Activated T-helper 9 cell treated with anti-CD3 and anti-CD28 coated beads, Interleukin-2, amount 50 U/mL, for 16 hours (primary cell): ENCODE results near the gene AP1B1.

Experiments
- DNase-seq: peaks from one replicate; pipeline ENCODE4 v3.0.0-alpha.2; 2020; ENCODE audit warnings: low read depth

The AP1B1 gene

DNA sequence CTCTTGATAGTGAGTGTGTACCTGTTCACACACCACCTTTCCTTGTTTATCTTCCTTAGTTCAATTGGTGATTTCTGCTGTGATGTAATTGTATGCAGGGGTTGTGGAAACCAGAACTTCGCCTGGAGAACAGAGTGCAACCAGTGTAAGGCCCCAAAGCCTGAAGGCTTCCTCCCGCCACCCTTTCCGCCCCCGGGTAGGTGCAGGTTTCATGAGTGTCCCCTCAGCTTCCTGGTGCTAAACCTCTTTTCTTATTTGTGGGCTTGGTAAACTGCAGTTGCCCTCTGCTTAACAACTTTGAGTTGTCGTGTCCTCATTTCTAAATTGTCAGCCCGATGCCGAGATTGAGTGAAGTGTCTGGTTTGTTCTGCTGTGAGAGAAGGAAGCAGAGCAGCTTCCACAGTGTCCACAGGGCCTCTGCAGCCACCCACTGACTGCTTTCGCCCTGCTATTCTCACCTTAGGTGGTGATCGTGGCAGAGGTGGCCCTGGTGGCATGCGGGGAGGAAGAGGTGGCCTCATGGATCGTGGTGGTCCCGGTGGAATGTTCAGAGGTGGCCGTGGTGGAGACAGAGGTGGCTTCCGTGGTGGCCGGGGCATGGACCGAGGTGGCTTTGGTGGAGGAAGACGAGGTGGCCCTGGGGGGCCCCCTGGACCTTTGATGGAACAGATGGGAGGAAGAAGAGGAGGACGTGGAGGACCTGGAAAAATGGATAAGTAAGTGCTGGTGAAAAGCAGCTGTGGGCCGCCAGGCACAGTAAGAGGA lies 89.1 kb downstream of the AP1B1 start:
- no peak for DNase-seq

DNA sequence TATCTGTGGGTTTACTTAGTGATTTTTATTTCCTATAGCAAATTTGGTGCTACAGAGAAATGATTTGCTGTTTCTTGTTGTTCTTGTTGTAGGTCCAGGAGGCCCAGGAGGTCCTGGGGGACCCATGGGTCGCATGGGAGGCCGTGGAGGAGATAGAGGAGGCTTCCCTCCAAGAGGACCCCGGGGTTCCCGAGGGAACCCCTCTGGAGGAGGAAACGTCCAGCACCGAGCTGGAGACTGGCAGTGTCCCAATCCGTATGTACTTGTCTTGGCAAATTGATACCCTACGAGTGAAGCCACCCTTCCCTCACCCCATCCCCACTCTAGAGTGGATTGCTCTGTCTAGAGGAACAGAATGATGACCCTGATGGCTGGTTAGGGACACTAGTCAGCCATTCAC lies 89.7 kb downstream of the AP1B1 start:
- no peak for DNase-seq

DNA sequence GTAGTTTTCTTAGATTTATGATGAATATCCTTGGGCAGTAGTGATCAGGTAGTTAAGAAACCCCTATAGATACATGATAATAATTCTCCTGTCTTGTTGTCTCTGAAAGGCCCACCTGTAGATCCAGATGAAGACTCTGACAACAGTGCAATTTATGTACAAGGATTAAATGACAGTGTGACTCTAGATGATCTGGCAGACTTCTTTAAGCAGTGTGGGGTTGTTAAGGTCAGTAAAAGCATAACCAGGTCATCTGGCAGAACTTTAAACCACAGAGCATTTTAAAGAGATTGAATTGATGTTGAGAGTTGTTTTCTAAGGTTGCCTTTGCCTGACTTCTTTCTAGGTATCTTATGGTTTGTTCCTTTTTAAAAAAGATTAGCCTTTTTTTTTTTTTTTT lies 96.0 kb downstream of the AP1B1 start:
- no peak for DNase-seq

DNA sequence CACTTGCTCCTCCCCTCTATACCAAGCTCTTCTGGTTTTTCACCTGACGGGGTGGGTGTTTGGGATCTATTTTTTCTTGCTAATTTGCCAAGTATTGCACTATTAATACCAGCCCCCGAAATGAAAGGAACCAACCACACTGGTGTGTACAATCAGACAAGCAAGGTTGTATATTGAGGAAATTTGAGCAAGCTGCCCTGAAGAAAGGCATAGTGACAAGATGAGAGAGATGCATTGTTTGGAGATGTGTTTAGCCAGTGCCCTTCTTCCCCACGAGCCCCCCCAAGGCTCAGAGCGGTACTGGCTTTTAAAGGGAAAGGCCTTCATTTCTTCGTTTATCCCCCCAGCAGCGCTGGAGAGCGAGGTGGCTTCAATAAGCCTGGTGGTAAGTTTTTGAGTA lies 97.2 kb downstream of the AP1B1 start:
- no peak for DNase-seq

DNA sequence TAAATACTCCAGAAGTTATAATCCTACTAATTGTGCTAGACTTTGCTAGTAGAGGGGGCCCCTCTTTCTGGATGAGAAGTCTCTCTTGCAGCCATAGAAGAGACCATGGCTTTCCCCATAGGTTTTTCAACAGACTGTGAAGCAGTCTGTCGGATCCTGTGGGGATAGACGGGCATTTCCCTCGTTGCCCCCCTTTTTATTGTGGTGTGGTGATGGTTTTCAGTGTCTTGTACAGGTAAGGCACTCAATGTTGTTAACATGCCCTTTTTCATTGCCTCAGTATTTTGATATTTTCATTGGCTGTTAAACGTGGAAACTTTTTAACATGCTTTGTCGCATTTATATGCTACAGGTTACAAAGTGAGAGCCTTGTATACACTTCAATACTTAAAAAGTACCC lies 98.3 kb downstream of the AP1B1 start:
- DNase-seq, result no peak

DNA sequence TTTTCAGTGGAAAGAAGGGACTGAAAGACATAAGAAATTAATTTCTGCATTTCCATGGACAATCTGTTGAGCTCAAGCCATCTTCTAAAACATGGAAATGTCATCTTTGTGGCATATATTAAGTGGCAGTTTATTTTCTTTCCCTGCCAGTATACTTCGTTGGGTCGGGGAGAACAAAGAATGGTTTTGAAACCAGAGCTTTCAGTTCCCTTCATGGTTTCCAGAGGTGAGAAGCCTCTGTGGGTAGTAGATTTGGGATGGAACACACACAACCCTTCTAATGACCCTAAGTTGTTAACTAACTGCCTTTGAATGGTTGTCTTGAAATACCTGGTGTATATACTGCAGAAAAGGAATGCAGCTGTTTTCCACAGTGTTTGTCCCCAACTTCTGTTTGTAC lies 99.5 kb downstream of the AP1B1 start:
- DNase-seq, result no peak

DNA sequence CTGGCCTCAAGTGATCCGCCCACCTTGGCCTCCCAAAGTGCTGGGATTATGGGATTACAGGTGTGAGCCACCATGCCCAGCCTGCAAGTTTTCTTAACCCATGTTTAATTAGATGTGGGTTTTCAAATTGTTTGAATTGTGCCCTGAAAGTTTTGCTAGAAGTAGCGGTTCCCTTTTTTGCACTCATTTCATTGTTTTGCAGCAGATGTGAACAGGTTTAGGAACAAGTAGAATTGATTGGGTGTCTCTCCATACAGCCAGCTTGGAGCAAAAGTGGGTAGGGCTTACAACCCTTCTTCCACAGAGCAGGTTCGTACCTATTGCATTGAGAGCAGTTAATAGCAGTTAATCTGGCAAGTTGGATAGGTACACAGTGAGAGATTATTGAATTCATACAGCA lies 104.2 kb downstream of the AP1B1 start:
- DNase-seq, result no peak

DNA sequence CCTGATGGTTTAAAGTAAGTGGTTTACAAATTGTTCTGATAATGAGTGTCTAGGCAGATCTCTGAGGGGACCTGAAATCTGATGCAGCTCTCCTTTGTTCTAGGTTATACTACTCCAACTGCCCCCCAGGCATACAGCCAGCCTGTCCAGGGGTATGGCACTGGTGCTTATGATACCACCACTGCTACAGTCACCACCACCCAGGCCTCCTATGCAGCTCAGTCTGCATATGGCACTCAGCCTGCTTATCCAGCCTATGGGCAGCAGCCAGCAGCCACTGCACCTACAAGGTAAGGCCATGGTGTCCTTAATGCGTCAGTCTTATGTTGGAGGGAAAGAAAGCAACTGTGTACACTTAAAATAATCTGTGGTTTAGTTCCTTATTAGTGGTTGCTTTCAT lies 110.4 kb downstream of the AP1B1 start:
- DNase-seq, result no peak
